ENCODE data around the gene NFYB. TPM values are rescaled to one million over a fixed set of nuclear protein-coding genes. Genes with fewer than 3 reads are reported as not detected.

Gene NFYB
- total RNA-seq, 1 experiment from 2014 or later: 31.5 TPM

DNA sequence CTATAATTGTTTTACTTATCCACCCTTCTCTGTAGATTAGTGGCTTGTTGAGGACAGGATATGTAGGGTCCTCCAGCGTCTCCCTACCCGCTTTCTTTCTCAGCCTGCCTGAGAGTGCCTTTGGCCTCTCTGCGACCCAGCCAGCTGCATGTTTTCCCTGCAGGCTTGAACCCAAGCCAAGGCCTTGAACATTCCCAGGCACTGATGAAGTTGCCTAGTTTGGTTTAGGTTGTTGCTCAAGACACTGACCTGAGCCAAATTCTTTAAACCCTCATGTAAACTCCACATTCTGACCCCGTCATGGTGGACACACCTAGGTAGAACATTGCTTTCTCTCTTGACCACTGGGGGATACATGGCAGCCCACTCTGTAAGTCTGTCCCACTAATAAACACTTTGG is 44.1 kb upstream of the NFYB start:
- intact Hi-C loops (cut with micrococcal nuclease; ENCODE audit: unreplicated experiment): no loop called here
- Histone ChIP-seq H3K27me3 (ENCODE audit: control insufficient read depth, insufficient read depth, low read length) (no peaks in the 10 kb centered on the region), H3K4me3 (ENCODE audit: low read depth in 2 of 2, low read length in 2 of 2) (no peak overlapping the region), H3K36me3 (ENCODE audit: control insufficient read depth, insufficient read depth, low read length) (no peaks in the 10 kb centered on the region), H3K27ac (ENCODE audit: low read length) (peak overlapping the region; percentile 23; the same call in 1 of the 2 replicates), H3K9me3 (ENCODE audit: control insufficient read depth, insufficient read depth, low read depth, low read length) (peaks cover 3% of the 10 kb centered on the region; the same call in 1 of the 2 replicates), H3K4me1 (ENCODE audit: control insufficient read depth, insufficient read depth, low read length) (peaks cover 19% of the 10 kb centered on the region)
- ChIA-PET POLR2A (no interaction called here), CTCF (no interaction called here)
- no peak for ATAC-seq
- no TSS peak for BruUV-seq (replicated peaks)
- in situ Hi-C loops (cut with HindIII; ENCODE audit: low pct_unique_long_range_greater_than_20kb, low sequenced_read_pairs): no loop called here
- no peak for DNase-seq (ENCODE audit: low read depth, low spot score)
- TF ChIP-seq CTCF (IDR thresholded peaks at IDR 0.05) (no peak), POLR2AphosphoS5 (IDR thresholded peaks at IDR 0.05; ENCODE audit: low read depth, low read length) (no peak), TCF7L2 (IDR thresholded peaks at IDR 0.05; ENCODE audit: low read depth, low read length) (no peak), SIN3A (IDR thresholded peaks at IDR 0.05; ENCODE audit: borderline replicate concordance, insufficient read depth, low read depth, low read length) (no peak)
- TF ChIP-seq, protein P1, sequence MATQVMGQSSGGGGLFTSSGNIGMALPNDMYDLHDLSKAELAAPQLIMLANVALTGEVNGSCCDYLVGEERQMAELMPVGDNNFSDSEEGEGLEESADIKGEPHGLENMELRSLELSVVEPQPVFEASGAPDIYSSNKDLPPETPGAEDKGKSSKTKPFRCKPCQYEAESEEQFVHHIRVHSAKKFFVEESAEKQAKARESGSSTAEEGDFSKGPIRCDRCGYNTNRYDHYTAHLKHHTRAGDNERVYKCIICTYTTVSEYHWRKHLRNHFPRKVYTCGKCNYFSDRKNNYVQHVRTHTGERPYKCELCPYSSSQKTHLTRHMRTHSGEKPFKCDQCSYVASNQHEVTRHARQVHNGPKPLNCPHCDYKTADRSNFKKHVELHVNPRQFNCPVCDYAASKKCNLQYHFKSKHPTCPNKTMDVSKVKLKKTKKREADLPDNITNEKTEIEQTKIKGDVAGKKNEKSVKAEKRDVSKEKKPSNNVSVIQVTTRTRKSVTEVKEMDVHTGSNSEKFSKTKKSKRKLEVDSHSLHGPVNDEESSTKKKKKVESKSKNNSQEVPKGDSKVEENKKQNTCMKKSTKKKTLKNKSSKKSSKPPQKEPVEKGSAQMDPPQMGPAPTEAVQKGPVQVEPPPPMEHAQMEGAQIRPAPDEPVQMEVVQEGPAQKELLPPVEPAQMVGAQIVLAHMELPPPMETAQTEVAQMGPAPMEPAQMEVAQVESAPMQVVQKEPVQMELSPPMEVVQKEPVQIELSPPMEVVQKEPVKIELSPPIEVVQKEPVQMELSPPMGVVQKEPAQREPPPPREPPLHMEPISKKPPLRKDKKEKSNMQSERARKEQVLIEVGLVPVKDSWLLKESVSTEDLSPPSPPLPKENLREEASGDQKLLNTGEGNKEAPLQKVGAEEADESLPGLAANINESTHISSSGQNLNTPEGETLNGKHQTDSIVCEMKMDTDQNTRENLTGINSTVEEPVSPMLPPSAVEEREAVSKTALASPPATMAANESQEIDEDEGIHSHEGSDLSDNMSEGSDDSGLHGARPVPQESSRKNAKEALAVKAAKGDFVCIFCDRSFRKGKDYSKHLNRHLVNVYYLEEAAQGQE (IDR thresholded peaks at IDR 0.05; ENCODE audit: insufficient read depth in 1 of 2, low read depth in 2 of 2, low read length in 1 of 2): no peak

DNA sequence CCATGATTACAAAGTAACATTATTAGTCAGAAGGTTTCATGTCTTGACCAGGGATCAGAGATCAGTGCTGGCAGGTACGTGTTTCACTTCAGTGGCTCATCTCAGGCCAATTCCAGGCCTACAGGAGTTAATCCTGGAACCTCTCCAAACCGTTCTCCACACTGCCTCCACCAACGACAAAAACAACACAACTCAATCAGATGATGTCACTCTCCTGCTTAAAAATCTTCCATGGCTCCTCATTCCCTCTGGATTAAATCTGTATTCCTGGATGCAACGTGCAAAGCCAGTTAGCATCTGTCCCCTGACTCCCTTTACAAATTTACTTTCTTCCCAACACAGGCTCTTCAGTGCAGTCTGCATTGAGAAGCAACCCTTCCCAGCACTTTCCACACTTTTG is 43.3 kb upstream of the NFYB start:
- Histone ChIP-seq H3K9me3 (ENCODE audit: control insufficient read depth, insufficient read depth, low read depth, low read length) (peaks cover 3% of the 10 kb centered on the region; the same call in 1 of the 2 replicates), H3K4me1 (ENCODE audit: control insufficient read depth, insufficient read depth, low read length) (peaks cover 19% of the 10 kb centered on the region), H3K4me3 (ENCODE audit: low read depth in 2 of 2, low read length in 2 of 2) (no peak overlapping the region), H3K27me3 (ENCODE audit: control insufficient read depth, insufficient read depth, low read length) (no peaks in the 10 kb centered on the region), H3K27ac (ENCODE audit: low read length) (peak overlapping the region; percentile 35), H3K36me3 (ENCODE audit: control insufficient read depth, insufficient read depth, low read length) (no peaks in the 10 kb centered on the region)
- ChIA-PET CTCF (no interaction called here), POLR2A (no interaction called here)
- intact Hi-C loops (cut with micrococcal nuclease; ENCODE audit: unreplicated experiment): no loop called here
- ATAC-seq (peak; percentile 52; the same call in 1 of the 2 replicates), DNase-seq (ENCODE audit: low read depth, low spot score) (no peak)
- in situ Hi-C loops (cut with HindIII; ENCODE audit: low pct_unique_long_range_greater_than_20kb, low sequenced_read_pairs): no loop called here
- TF ChIP-seq CTCF (IDR thresholded peaks at IDR 0.05) (no peak), SIN3A (IDR thresholded peaks at IDR 0.05; ENCODE audit: borderline replicate concordance, insufficient read depth, low read depth, low read length) (no peak), TCF7L2 (IDR thresholded peaks at IDR 0.05; ENCODE audit: low read depth, low read length) (no peak), POLR2AphosphoS5 (IDR thresholded peaks at IDR 0.05; ENCODE audit: low read depth, low read length) (no peak)
- TF ChIP-seq, protein P1 (IDR thresholded peaks at IDR 0.05; ENCODE audit: insufficient read depth in 1 of 2, low read depth in 2 of 2, low read length in 1 of 2): no peak
- no TSS peak for BruUV-seq (replicated peaks)

Data from Panc1 (cell line).